MM.1S (cell line): ENCODE data around the gene SEC14L2.
"Not testable (repeated sequence)": the region's sequence is repeated elsewhere in the genome, so short reads cannot be mapped to it uniquely, and the experiment has no call there.

Source experiments
- DNase-seq: peaks from one replicate; pipeline ENCODE4 v3.0.0-alpha.2; 2015
- H2AFZ ChIP-seq: fragments of 300-600 bp; sonication (generic); 2 replicates; pipeline ENCODE4 v1.6.0; 2016; ENCODE audit warnings: antibody characterized with exemption, low read length
- H3F3A ChIP-seq: fragments of 300-600 bp; sonication (generic); 2 replicates; pipeline ENCODE4 v1.6.1; 2016; ENCODE audit warnings: mild to moderate bottlenecking, antibody characterized with exemption, low read length, moderate library complexity, mixed read lengths; ENCODE audit not compliant: insufficient read depth
- H3K27ac ChIP-seq: fragments of 300-600 bp; sonication (generic); 2 replicates; pipeline ENCODE4 v1.5.1; 2016; ENCODE audit warnings: mild to moderate bottlenecking, low read length
- H3K27me3 ChIP-seq: fragments of 300-600 bp; sonication (generic); replicated peaks from 2 replicates; pipeline ENCODE4 v1.6.0; 2016; ENCODE audit warnings: low read length; ENCODE audit not compliant: insufficient read depth
- H3K36me3 ChIP-seq: fragments of 300-600 bp; sonication (generic); replicated peaks from 2 replicates; pipeline ENCODE4 v1.6.1; 2016; ENCODE audit warnings: mild to moderate bottlenecking, low read length, mixed read lengths; ENCODE audit not compliant: insufficient read depth
- H3K4me1 ChIP-seq: fragments of 300-600 bp; sonication (generic); 2 replicates; pipeline ENCODE4 v1.6.1; 2016; ENCODE audit warnings: low read length, mixed read lengths
- H3K4me2 ChIP-seq: fragments of 300-600 bp; sonication (generic); 2 replicates; pipeline ENCODE4 v1.6.0; 2016; ENCODE audit warnings: low read depth, low read length
- H3K4me3 ChIP-seq: fragments of 300-600 bp; sonication (generic); 2 replicates; pipeline ENCODE4 v1.5.1; 2016; ENCODE audit warnings: low read length, mixed read lengths
- H3K79me2 ChIP-seq: fragments of 300-600 bp; sonication (generic); 2 replicates; pipeline ENCODE4 v1.6.1; 2016; ENCODE audit warnings: mixed run types, low read length, mixed read lengths
- H3K9ac ChIP-seq: fragments of 300-600 bp; sonication (generic); 2 replicates; pipeline ENCODE4 v1.6.1; 2016; ENCODE audit warnings: low read length, mixed read lengths
- H3K9me2 ChIP-seq: fragments of 300-600 bp; sonication (generic); replicated peaks from 2 replicates; pipeline ENCODE4 v1.6.1; 2016; ENCODE audit warnings: mild to moderate bottlenecking, low read length, mixed read lengths; ENCODE audit not compliant: insufficient read depth
- H3K9me3 ChIP-seq: fragments of 300-600 bp; sonication (generic); replicated peaks from 2 replicates; pipeline ENCODE4 v1.6.1; 2016; ENCODE audit warnings: mild to moderate bottlenecking, low read length, mixed read lengths; ENCODE audit not compliant: insufficient read depth
- H4K20me1 ChIP-seq: fragments of 300-600 bp; sonication (generic); 2 replicates; pipeline ENCODE4 v1.6.1; 2016; ENCODE audit warnings: mild to moderate bottlenecking, low read length, moderate library complexity, mixed read lengths; ENCODE audit not compliant: insufficient read depth
- EZH2 ChIP-seq: fragments of 300-600 bp; sonication (generic); optimal IDR thresholded peaks from 2 replicates; pipeline ENCODE3; 2017; ENCODE audit warnings: low read depth, mild to moderate bottlenecking, antibody characterized with exemption, low read length, mixed read lengths
- EZH2phosphoT487 ChIP-seq: fragments of 300-600 bp; sonication (generic); IDR thresholded peaks from 2 replicates; pipeline ENCODE4 v1.6.1; 2018; ENCODE audit warnings: antibody characterized with exemption, low read length
- TF ChIP-seq, protein P1 (sequence below): fragments of 300-600 bp; sonication (generic); IDR thresholded peaks from 2 replicates; pipeline ENCODE4 v1.5.1; 2016; ENCODE audit warnings: antibody characterized with exemption, low read length, mixed read lengths

SEC14L2 gene

GRCh38 chr22:30459181-30460052 lies 62.6 kb downstream of the SEC14L2 start:
- peak; percentile 26 for DNase-seq
- Histone ChIP-seq H2AFZ (no peak overlapping the region), H3K27ac (no peak overlapping the region), H3K4me2 (no peak overlapping the region), H3K79me2 (no peaks in the 10 kb centered on the region), H3K4me1 (no peaks in the 10 kb centered on the region), H3F3A (no peaks in the 10 kb centered on the region), H4K20me1 (no peaks in the 10 kb centered on the region), H3K4me3 (no peak overlapping the region), H3K9me3 (no peaks in the 10 kb centered on the region), H3K9me2 (no peaks in the 10 kb centered on the region), H3K27me3 (peaks cover 55% of the 10 kb centered on the region), H3K9ac (no peak overlapping the region), H3K36me3 (no peaks in the 10 kb centered on the region)
- TF ChIP-seq EZH2: no peak
- TF ChIP-seq, protein P1, sequence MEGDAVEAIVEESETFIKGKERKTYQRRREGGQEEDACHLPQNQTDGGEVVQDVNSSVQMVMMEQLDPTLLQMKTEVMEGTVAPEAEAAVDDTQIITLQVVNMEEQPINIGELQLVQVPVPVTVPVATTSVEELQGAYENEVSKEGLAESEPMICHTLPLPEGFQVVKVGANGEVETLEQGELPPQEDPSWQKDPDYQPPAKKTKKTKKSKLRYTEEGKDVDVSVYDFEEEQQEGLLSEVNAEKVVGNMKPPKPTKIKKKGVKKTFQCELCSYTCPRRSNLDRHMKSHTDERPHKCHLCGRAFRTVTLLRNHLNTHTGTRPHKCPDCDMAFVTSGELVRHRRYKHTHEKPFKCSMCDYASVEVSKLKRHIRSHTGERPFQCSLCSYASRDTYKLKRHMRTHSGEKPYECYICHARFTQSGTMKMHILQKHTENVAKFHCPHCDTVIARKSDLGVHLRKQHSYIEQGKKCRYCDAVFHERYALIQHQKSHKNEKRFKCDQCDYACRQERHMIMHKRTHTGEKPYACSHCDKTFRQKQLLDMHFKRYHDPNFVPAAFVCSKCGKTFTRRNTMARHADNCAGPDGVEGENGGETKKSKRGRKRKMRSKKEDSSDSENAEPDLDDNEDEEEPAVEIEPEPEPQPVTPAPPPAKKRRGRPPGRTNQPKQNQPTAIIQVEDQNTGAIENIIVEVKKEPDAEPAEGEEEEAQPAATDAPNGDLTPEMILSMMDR: no peak
- TF ChIP-seq EZH2phosphoT487: no peak

GRCh38 chr22:30460147-30460546 lies 63.3 kb downstream of the SEC14L2 start:
- DNase-seq: no peak
- Histone ChIP-seq H3K4me3 (no peak overlapping the region), H3K27ac (no peak overlapping the region), H3K4me1 (no peaks in the 10 kb centered on the region), H3K9me3 (no peaks in the 10 kb centered on the region), H3K27me3 (peaks cover 63% of the 10 kb centered on the region), H2AFZ (no peak overlapping the region), H3F3A (no peaks in the 10 kb centered on the region), H3K4me2 (no peak overlapping the region), H3K36me3 (no peaks in the 10 kb centered on the region), H3K79me2 (no peaks in the 10 kb centered on the region), H3K9ac (no peak overlapping the region), H3K9me2 (no peaks in the 10 kb centered on the region), H4K20me1 (no peaks in the 10 kb centered on the region)
- TF ChIP-seq EZH2phosphoT487 (no peak), EZH2 (no peak)
- TF ChIP-seq, protein P1: no peak

- H3K36me3 ChIP-seq, H3K9me3 ChIP-seq, H3K79me2 ChIP-seq, H3K9me2 ChIP-seq, H2AFZ ChIP-seq, H3K4me3 ChIP-seq, H4K20me1 ChIP-seq, H3K9ac ChIP-seq, DNase-seq, H3K4me1 ChIP-seq, H3K27ac ChIP-seq, H3K4me2 ChIP-seq, H3F3A ChIP-seq: not testable (repeated sequence)
- H3K27me3 ChIP-seq: peaks cover 63% of the 10 kb centered on the region
Observed at GRCh38 chr22:30460555-30460954, 63.7 kb downstream of the SEC14L2 start.

- no peaks in the 10 kb centered on the region for H3K9me2 ChIP-seq
- H3K79me2 ChIP-seq: no peaks in the 10 kb centered on the region
- no peak overlapping the region for H2AFZ ChIP-seq
- H3K9me3 ChIP-seq: no peaks in the 10 kb centered on the region
- H3K36me3 ChIP-seq: no peaks in the 10 kb centered on the region
- no peak overlapping the region for H3K4me3 ChIP-seq
- no peak for DNase-seq
- H4K20me1 ChIP-seq: no peaks in the 10 kb centered on the region
- peaks cover 88% of the 10 kb centered on the region for H3K27me3 ChIP-seq
- no peak overlapping the region for H3K27ac ChIP-seq
- H3F3A ChIP-seq: no peaks in the 10 kb centered on the region
- H3K9ac ChIP-seq: no peak overlapping the region
- no peak overlapping the region for H3K4me2 ChIP-seq
- TF ChIP-seq EZH2phosphoT487 (no peak), EZH2 (no peak)
- TF ChIP-seq, protein P1: no peak
- no peaks in the 10 kb centered on the region for H3K4me1 ChIP-seq
Observed at GRCh38 chr22:30469165-30469564, 72.3 kb downstream of the SEC14L2 start.
